K562 (cell line): Measurements from ENCODE around the gene B3GAT3. TPM values are rescaled to one million over a fixed set of nuclear protein-coding genes. Genes with fewer than 3 reads are reported as not detected.
A peak's percentile ranks its signal among the peaks of the same experiment; 100 is the strongest.

ENCODE experiments used
- ATF3 ChIP-seq, 2 experiments: fragments of 450-650 bp in 1 of 2; sonication (generic) in 1 of 2; formaldehyde crosslinking in 1 of 2; IDR thresholded peaks in 1 of 2; conservative IDR thresholded peaks in 1 of 2; 2 replicates each; pipeline versions ENCODE4 v1.6.1 to v1.8.1; 2016 to 2023; ENCODE audit warnings: mild to moderate bottlenecking in 2 of 2, moderate library complexity in 2 of 2, inconsistent platforms in 1 of 2, missing genetic modification reagents in 1 of 2
- CREB3 ChIP-seq: fragments of 450-650 bp; conservative IDR thresholded peaks from 2 replicates; pipeline ENCODE4 v1.6.1; 2016; ENCODE audit warnings: missing genetic modification characterization, low read depth, mild to moderate bottlenecking, missing compliant biosample characterization, moderate library complexity
- RREB1 ChIP-seq: fragments of 250-450 bp; sonication (Bioruptor Pico); IDR thresholded peaks from 2 replicates; pipeline ENCODE4 v1.4.0; 2020
- ZNF592 ChIP-seq: fragments of 450-650 bp; IDR thresholded peaks from 2 replicates; pipeline ENCODE4 v1.6.1; 2017; ENCODE audit warnings: antibody characterized with exemption, mild to moderate bottlenecking
- polyA plus RNA-seq, 8 experiments: library from polyadenylated mRNA; depleted of rRNA in 4 of 8; stranded (reverse) in 5 of 8; unstranded in 3 of 8; fragments of >200 nt; fragmentation: Nextera tagmentation in 2 of 8; fragmentation: Illumina TruSeq in 1 of 8; extraction: Ambion mirVana in 2 of 8; extraction: Trizol in 1 of 8; gene quantifications; 2 replicates each; pipeline versions ENCODE4 v1.2.1 to v1.2.3, GENCODE V29; 2011 to 2014; ENCODE audit warnings: inconsistent platforms in 1 of 8, missing spikeins in 1 of 8
- total RNA-seq, 7 experiments: library from RNA; depleted of rRNA in 6 of 7; stranded (reverse); fragments of >200 nt in 6 of 7; fragmentation: Illumina TruSeq in 2 of 7; extraction: Trizol in 2 of 7; gene quantifications; 2 replicates each; pipeline versions ENCODE4 v1.2.1 to v1.2.3, GENCODE V29; 2011 to 2021; ENCODE audit warnings: low replicate concordance in 1 of 7

The B3GAT3 gene
- total and polyA plus RNA-seq, 9 of the 15 experiments (the other 6 are each of a cell fraction or from before 2014, with no cell fraction given): 0.30 to 64.0 (median 21.4) TPM

GRCh38 chr11:62669420-62670161 lies 47.8 kb upstream of the B3GAT3 start (continued):
- TF ChIP-seq ZNF592 (peak; percentile 55), ATF3 (IDR thresholded peaks at IDR 0.05) (no peak), ATF3 (CRISPR knock-in tag; conservative IDR thresholded peaks at IDR 0.05) (0 out of 2 replicates have a peak, but pooled peaks have one; percentile 18), RREB1 (CRISPR knock-in tag) (no peak), CREB3 (tag) (0 out of 2 replicates have a peak, but pooled peaks have one; percentile 31)
